HepG2 (cell line): ENCODE results near the gene IKZF4. TPM values are rescaled to one million over a fixed set of nuclear protein-coding genes. Genes with fewer than 3 reads are reported as not detected.

Experiments used
- ATAC-seq: fragments of 200-7000 bp; cut with Tn5 transposase; 3 replicates; pipeline ENCODE4 v1.9.1; 2020; ENCODE audit warnings: mild to moderate bottlenecking, moderate library complexity
- BruUV-seq: library from RNA; stranded (reverse); fragments of 400-500 nt; replicated peaks from 2 replicates; lab custom pipeline; 2021; lab: Mats Ljungman, UMichigan
- CTCF ChIA-PET: fragments of 300-600 bp; formaldehyde crosslinking; extraction: SDS; loops from one replicate; lab custom pipeline; 2021; ENCODE audit warnings: low total read pairs, inconsistent platforms, low intra/inter-chr PET ratio; lab: Yijun Ruan, JAX
- POLR2A ChIA-PET: fragments of 350-600 bp; sonication (Branson Sonifier 250); formaldehyde crosslinking; loops from one replicate; lab custom pipeline; 2020; ENCODE audit warnings: antibody characterized with exemption, inconsistent platforms; lab: Yijun Ruan, JAX
- DNase-seq: peaks from one replicate; pipeline ENCODE4 v3.0.0-alpha.2; 2015; ENCODE audit warnings: low spot score
- FAIRE-seq: peaks from 3 replicates; lab custom pipeline; 2011; peaks lifted over from hg19 to GRCh38; lab: Jason Lieb, UNC
- H2AFZ ChIP-seq: one replicate; pipeline ENCODE4 v1.6.1; 2011; ENCODE audit warnings: low read length, inconsistent platforms
- H3K27ac ChIP-seq: fragments of 300-600 bp; 3 replicates; pipeline ENCODE4 v1.8.0; 2011; ENCODE audit warnings: mixed run types, mild to moderate bottlenecking, mixed read lengths, low read length, inconsistent platforms; ENCODE audit not compliant: insufficient read depth; ENCODE audit errors: extremely low read length
- H3K27me3 ChIP-seq, 2 experiments: fragments of 200-600 bp in 1 of 2; 2 replicates in 1 of 2; 3 replicates in 1 of 2; pipeline versions ENCODE4 v1.6.0 to v1.8.0; 2011; ENCODE audit warnings: low read length in 2 of 2, mild to moderate bottlenecking in 2 of 2, moderate library complexity in 2 of 2, inconsistent platforms in 1 of 2; ENCODE audit not compliant: insufficient read depth in 2 of 2, control insufficient read depth in 1 of 2
- H3K36me3 ChIP-seq, 2 experiments: fragments of 200-600 bp in 1 of 2; replicated peaks in 1 of 2; 2 replicates in 1 of 2; 3 replicates in 1 of 2; pipeline versions ENCODE4 v1.5.1 to v1.8.0; 2011; ENCODE audit warnings: low read length in 2 of 2, inconsistent platforms in 1 of 2; ENCODE audit not compliant: insufficient read depth in 2 of 2, control insufficient read depth in 1 of 2
- H3K4me1 ChIP-seq: 2 replicates; pipeline ENCODE4 v1.5.1; 2012; ENCODE audit warnings: low read length, inconsistent platforms; ENCODE audit not compliant: insufficient read depth
- H3K4me2 ChIP-seq: 2 replicates; pipeline ENCODE4 v1.6.0; 2011; ENCODE audit warnings: low read depth, low read length, inconsistent platforms
- H3K4me3 ChIP-seq, 3 experiments: fragments of 200-600 bp in 1 of 3; sonication (generic), shearing (Covaris generic) in 1 of 3; replicated peaks in 1 of 3; 2 replicates each; pipeline ENCODE4 v1.5.1; 2011 to 2016; ENCODE audit warnings: low read length in 3 of 3, inconsistent platforms in 2 of 3, low read depth in 2 of 3, mild to moderate bottlenecking in 2 of 3, control low read depth in 1 of 3, mixed read lengths in 1 of 3; ENCODE audit not compliant: insufficient read depth in 1 of 3
- H3K79me2 ChIP-seq: one replicate; pipeline ENCODE4 v1.6.1; 2011; ENCODE audit warnings: low read length, inconsistent platforms; ENCODE audit not compliant: insufficient read depth
- H3K9ac ChIP-seq: 2 replicates; pipeline ENCODE4 v1.6.0; 2011; ENCODE audit warnings: mild to moderate bottlenecking, low read depth, low read length, inconsistent platforms; ENCODE audit not compliant: insufficient read depth
- H3K9me3 ChIP-seq: 2 replicates; pipeline ENCODE4 v1.5.1; 2012; ENCODE audit warnings: mild to moderate bottlenecking, low read length
- H4K20me1 ChIP-seq: 2 replicates; pipeline ENCODE4 v1.6.0; 2011; ENCODE audit warnings: inconsistent platforms, mild to moderate bottlenecking, low read length, moderate library complexity; ENCODE audit not compliant: insufficient read depth
- BCL6 ChIP-seq: IDR thresholded peaks from 2 replicates; pipeline ENCODE4 v1.6.1; 2016; ENCODE audit warnings: missing genetic modification reagents, missing compliant biosample characterization
- CCAR2 ChIP-seq: fragments of 200-400 bp; formaldehyde crosslinking; optimal IDR thresholded peaks from 2 replicates; pipeline ENCODE3; 2018; ENCODE audit warnings: low read depth, mild to moderate bottlenecking, low read length, moderate library complexity
- FOXP1 ChIP-seq, 2 experiments: fragments of 450-650 bp in 1 of 2; IDR thresholded peaks; 2 replicates each; pipeline ENCODE4 v1.6.1; 2017 to 2018; ENCODE audit warnings: antibody characterized with exemption in 1 of 2
- HDAC2 ChIP-seq: sonication (generic); formaldehyde crosslinking; IDR thresholded peaks from 2 replicates; pipeline ENCODE4 v1.4.0; 2020; ENCODE audit warnings: missing genetic modification reagents
- HNF4A ChIP-seq: sonication (generic); formaldehyde crosslinking; IDR thresholded peaks from 2 replicates; pipeline ENCODE4 v1.4.0; 2020; ENCODE audit warnings: missing genetic modification reagents
- HNRNPUL1 ChIP-seq: fragments of 200-400 bp; formaldehyde crosslinking; IDR thresholded peaks from 2 replicates; pipeline ENCODE4 v1.6.1; 2017; ENCODE audit warnings: low read depth, mild to moderate bottlenecking, low read length, moderate library complexity
- NFIB ChIP-seq: sonication (generic); formaldehyde crosslinking; IDR thresholded peaks from 2 replicates; pipeline ENCODE4 v1.9.0; 2021; ENCODE audit warnings: missing genetic modification reagents, mild to moderate bottlenecking, borderline replicate concordance
- RARA ChIP-seq: IDR thresholded peaks from 2 replicates; pipeline ENCODE4 v1.6.1; 2016; ENCODE audit warnings: missing genetic modification reagents, missing compliant biosample characterization
- RXRA ChIP-seq: sonication (generic); formaldehyde crosslinking; IDR thresholded peaks from 2 replicates; pipeline ENCODE4 v1.5.1; 2020; ENCODE audit warnings: missing genetic modification reagents
- SOX5 ChIP-seq: IDR thresholded peaks from 2 replicates; pipeline ENCODE4 v1.6.1; 2016; ENCODE audit warnings: borderline replicate concordance
- SRSF1 ChIP-seq: fragments of 200-400 bp; formaldehyde crosslinking; optimal IDR thresholded peaks from 2 replicates; pipeline ENCODE3; 2017; ENCODE audit warnings: mild to moderate bottlenecking, low read depth, low read length, moderate library complexity
- THAP11 ChIP-seq: IDR thresholded peaks from 2 replicates; pipeline ENCODE4 v1.6.1; 2016; ENCODE audit warnings: missing biosample characterization, missing genetic modification reagents
- ZBTB10 ChIP-seq: sonication (generic); formaldehyde crosslinking; IDR thresholded peaks from 2 replicates; pipeline ENCODE4 v1.4.0; 2020; ENCODE audit warnings: missing genetic modification reagents, borderline replicate concordance
- ZNF556 ChIP-seq: sonication (generic); formaldehyde crosslinking; IDR thresholded peaks from 2 replicates; pipeline ENCODE4 v1.4.0; 2020; ENCODE audit warnings: mild to moderate bottlenecking, missing genetic modification reagents, borderline replicate concordance
- ZNF577 ChIP-seq: sonication (generic); formaldehyde crosslinking; IDR thresholded peaks from 2 replicates; pipeline ENCODE4 v1.4.0; 2020; ENCODE audit warnings: mild to moderate bottlenecking, low read depth, missing genetic modification reagents, borderline replicate concordance
- ZNF687 ChIP-seq: sonication (generic); formaldehyde crosslinking; IDR thresholded peaks from 2 replicates; pipeline ENCODE4 v1.5.1; 2020; ENCODE audit warnings: mild to moderate bottlenecking, missing genetic modification reagents, moderate library complexity
- ZNF746 ChIP-seq: sonication (generic); formaldehyde crosslinking; IDR thresholded peaks from 2 replicates; pipeline ENCODE4 v1.8.0; 2022; ENCODE audit warnings: mild to moderate bottlenecking, missing genetic modification reagents
- ZNF749 ChIP-seq: sonication (generic); formaldehyde crosslinking; IDR thresholded peaks from 2 replicates; pipeline ENCODE4 v1.8.0; 2022; ENCODE audit warnings: mild to moderate bottlenecking, missing genetic modification reagents, moderate library complexity, borderline replicate concordance
- WGBS: methylation state at CpG from one replicate; pipeline ENCODE4 v1.1.6; 2017; ENCODE audit warnings: low lambda C conversion rate; 5-methylcytosine and 5-hydroxymethylcytosine counted together
- in situ Hi-C: cut with HindIII; loops from 2 replicates; pipeline ENCODE4 v1.10.0; 2017; ENCODE audit warnings: low pct_unique_long_range_greater_than_20kb; ENCODE audit not compliant: extremely low pct_ligation_motif_present
- intact Hi-C: fragments of 100-400 bp; cut with micrococcal nuclease; formaldehyde crosslinking; loops from one replicate; pipeline ENCODE4 v1.10.0; 2022; ENCODE audit not compliant: unreplicated experiment
- polyA plus RNA-seq, 8 experiments: library from polyadenylated mRNA; depleted of rRNA in 3 of 8; stranded (reverse) in 7 of 8; unstranded in 1 of 8; fragments of >200 nt; fragmentation: Illumina TruSeq in 4 of 8; extraction: Trizol in 4 of 8; gene quantifications; 2 replicates each; pipeline versions ENCODE4 v1.2.1 to v1.2.3, GENCODE V29; 2011 to 2016; ENCODE audit warnings: low read depth in 4 of 8, missing spikeins in 1 of 8, mixed read lengths in 1 of 8; ENCODE audit not compliant: insufficient read depth in 1 of 8
- total RNA-seq, 5 experiments: library from RNA; depleted of rRNA; stranded (reverse); fragments of >200 nt; fragmentation: Illumina TruSeq; extraction: Trizol; gene quantifications; 2 replicates each; pipeline ENCODE4 v1.2.3, GENCODE V29; 2016; ENCODE audit warnings: low read depth in 1 of 5

The IKZF4 gene
- total and polyA plus RNA-seq, 2 of the 13 experiments (the other 11 are each of a cell fraction or from before 2014, with no cell fraction given) = 0.58 to 2.2 TPM

DNA sequence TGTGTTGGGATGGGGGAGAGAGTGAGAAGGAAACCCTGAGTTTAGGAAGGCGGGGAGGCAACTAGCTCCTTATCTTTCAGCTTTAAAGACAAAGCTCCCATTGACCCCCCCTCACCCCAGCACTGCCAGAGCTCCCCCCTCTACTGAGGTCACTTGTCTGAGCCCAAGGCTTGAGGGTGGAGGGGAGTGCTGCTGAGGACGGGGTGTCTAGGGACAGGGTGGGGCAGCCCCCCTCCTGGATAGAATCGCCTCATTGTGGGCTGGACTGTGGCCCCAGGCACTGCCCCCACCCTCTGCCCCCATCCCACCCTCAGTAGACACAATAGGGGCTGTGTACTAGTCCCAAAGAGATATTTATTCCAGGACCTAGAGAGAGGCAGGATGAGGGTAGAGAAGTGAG lies 62.1 kb downstream of the IKZF4 start:
- WGBS = 50% methylated on average over 1 of the region's 3 CpGs
- in situ Hi-C loops = no loop called here
- H3K4me3 ChIP-seq = peak overlapping the region; percentile 44 to 96 (median 91)
- H3K4me1 ChIP-seq = peaks cover 57% of the 10 kb centered on the region
- DNase-seq (peak; percentile 48), FAIRE-seq (no peak), ATAC-seq (no peak)
- BruUV-seq = no TSS peak
- H3K27ac ChIP-seq = peak overlapping the region; percentile 99
- H2AFZ ChIP-seq = no peak overlapping the region
- H4K20me1 ChIP-seq = peaks cover 16% of the 10 kb centered on the region
- intact Hi-C loops = no loop called here
- H3K9ac ChIP-seq = peak overlapping the region; percentile 96
- POLR2A ChIA-PET = interaction anchor here (3.7 to 10.2 kb wide), 4 partner anchors 8 to 35 kb away, joined by 37 to 279 read pairs (median 81); partner anchors contain the start of genes PA2G4, RPL41 and ZC3H10
- peaks cover 38% of the 10 kb centered on the region for H3K79me2 ChIP-seq
- peaks cover 26 to 44% of the 10 kb centered on the region in 2 experiments for H3K36me3 ChIP-seq
- no peaks in the 10 kb centered on the region; a peak in 1 of 5 replicates for H3K27me3 ChIP-seq
- CTCF ChIA-PET = no interaction called here
- peak overlapping the region; percentile 98 for H3K4me2 ChIP-seq
- no peaks in the 10 kb centered on the region for H3K9me3 ChIP-seq
- TF ChIP-seq RXRA (CRISPR knock-in tag) (peak; percentile 52; the same call in 1 of the 2 replicates), HNRNPUL1 (no peak), THAP11 (CRISPR knock-in tag) (peak; percentile 21; the same call in 1 of the 2 replicates), BCL6 (CRISPR knock-in tag) (peak; percentile 43; the same call in 1 of the 2 replicates), ZNF577 (CRISPR knock-in tag) (no peak), ZNF687 (CRISPR knock-in tag) (0 out of 2 replicates have a peak, but pooled peaks have one; percentile 22), ZBTB10 (CRISPR knock-in tag) (peak; percentile 56; the same call in 1 of the 2 replicates), FOXP1 (IDR thresholded peaks at IDR 0.05) (no peak), FOXP1 (CRISPR knock-in tag; IDR thresholded peaks at IDR 0.05) (0 out of 2 replicates have a peak, but pooled peaks have one; percentile 19), SOX5 (CRISPR knock-in tag) (peak; percentile 24; the same call in 1 of the 2 replicates), ZNF746 (CRISPR knock-in tag) (peak; percentile 31; the same call in 1 of the 2 replicates), ZNF556 (CRISPR knock-in tag) (no peak), HDAC2 (CRISPR knock-in tag) (0 out of 2 replicates have a peak, but pooled peaks have one; percentile 0), RARA (CRISPR knock-in tag) (0 out of 2 replicates have a peak, but pooled peaks have one; percentile 14), NFIB (no peak), SRSF1 (peak; percentile 74), ZNF749 (no peak), HNF4A (peak; percentile 34; the same call in 1 of the 2 replicates), CCAR2 (peak; percentile 2)
